T47D (cell line): ENCODE data around the gene PPM1D.
"Not testable (repeated sequence)": the region's sequence is repeated elsewhere in the genome, so short reads cannot be mapped to it uniquely, and the experiment has no call there.

Experiments
- DNase-seq, 2 experiments: peaks; one replicate each; pipeline versions ENCODE4 v3.0.0 to v3.0.0-alpha.2; 2011 to 2012; ENCODE audit warnings: low read depth in 1 of 2, low spot score in 1 of 2
- JUND ChIP-seq: IDR thresholded peaks from 2 replicates; pipeline ENCODE4 v1.6.1; 2012; ENCODE audit warnings: low read depth
- in situ Hi-C: cut with HindIII; loops from 2 replicates; pipeline ENCODE4 v1.10.0; 2016; ENCODE audit warnings: low sequenced_read_pairs, low pct_unique_long_range_greater_than_20kb

PPM1D gene

DNA sequence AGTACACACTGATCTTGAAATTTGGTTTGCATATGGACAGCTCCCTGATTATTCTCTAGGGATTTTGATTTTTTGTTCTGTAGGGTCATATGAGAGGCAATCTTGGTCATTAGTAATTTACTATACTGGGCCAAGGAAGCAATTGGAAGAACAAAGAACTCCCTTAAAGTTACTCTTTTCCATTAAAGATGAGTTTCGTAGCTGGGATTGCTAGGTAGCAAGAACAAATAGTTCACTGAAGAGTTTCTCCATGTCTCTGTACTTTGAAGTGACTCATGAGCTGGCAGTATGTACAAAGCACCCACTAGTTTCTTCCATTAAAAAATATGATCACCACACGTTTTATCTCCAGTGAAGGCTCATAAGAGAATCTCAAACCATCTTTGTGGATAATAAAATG is 71.5 kb downstream of the PPM1D start:
- DNase-seq = no peak
- in situ Hi-C loops = no loop called here
- TF ChIP-seq JUND = no peak

DNA sequence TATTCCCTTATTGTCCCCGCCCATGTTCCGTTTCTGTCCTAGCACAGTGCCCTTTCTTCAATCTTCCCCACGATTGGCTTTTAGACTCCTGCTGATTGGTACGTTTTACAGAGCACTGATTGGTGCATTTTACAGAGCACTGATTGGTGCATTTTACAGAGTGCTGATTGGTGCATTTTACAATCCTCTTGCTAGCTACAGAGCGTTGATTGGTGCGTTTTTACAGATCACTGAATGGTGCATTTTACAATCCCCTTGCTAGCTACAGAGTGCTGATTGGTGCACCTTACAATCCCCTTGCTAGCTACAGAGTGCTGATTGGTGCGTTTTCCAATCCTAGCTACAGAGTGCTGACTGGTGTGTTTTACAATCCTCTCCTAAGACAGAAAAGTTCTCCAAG is 74.6 kb downstream of the PPM1D start:
- DNase-seq, in situ Hi-C loops: not testable (repeated sequence)

DNA sequence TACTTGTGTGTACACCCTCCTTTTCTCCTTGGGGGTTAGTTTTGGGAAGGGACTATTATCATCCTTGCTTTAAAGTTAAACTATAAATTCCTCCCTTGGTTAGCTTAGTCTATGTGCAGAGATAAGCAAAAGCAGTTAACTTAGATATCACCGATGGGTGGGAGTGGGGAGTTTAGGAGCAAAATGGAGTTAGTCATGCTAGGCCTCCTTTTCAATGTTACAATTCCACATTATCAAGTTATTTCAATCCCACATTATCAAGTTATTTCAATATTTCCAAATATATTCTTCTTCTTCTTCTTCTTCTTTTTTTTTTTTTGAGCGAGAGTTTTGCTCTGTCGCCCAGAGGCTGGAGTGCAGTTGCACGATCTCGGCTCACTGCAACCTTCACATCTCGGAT is 76.0 kb downstream of the PPM1D start:
- no peak for TF ChIP-seq JUND
- in situ Hi-C loops = no loop called here
- no peak for DNase-seq

DNA sequence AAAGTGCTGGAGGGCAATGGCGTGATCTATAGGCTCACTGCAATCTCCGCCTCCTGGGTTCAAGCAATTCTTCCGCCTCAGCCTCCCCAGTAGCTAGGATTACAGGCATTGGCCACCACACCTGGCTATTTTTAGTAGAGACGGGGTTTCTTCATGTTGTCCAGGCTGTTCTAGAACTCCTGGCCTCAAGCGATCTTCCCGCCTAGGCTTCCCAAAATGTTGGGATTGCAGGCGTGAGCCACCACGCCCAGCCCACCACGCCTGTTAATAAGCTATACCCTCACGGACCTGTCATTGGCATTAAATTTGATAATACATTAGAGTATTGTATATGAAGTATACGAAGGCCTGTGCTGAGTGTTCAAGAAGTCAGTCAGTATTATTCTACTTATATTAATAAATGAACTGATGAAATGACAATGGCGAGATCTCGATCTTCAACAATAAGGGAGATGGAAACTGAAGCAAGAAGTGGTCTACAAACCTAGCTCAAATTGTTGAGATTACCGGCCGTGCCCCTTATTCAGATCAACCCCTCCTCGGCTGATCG is 76.8 kb downstream of the PPM1D start:
- in situ Hi-C loops = no loop called here
- no peak for TF ChIP-seq JUND
- DNase-seq = peak in 1 of 2 experiments; percentile 9

- in situ Hi-C loops = no loop called here
- DNase-seq = peak; percentile 100
- no peak for TF ChIP-seq JUND
Measured at GRCh38 chr17:60677308-60678117, 77.5 kb downstream of the PPM1D start, which contains the start of gene BCAS3. Gene BCAS3 (plus strand): TSS chr17:60677851.

DNA sequence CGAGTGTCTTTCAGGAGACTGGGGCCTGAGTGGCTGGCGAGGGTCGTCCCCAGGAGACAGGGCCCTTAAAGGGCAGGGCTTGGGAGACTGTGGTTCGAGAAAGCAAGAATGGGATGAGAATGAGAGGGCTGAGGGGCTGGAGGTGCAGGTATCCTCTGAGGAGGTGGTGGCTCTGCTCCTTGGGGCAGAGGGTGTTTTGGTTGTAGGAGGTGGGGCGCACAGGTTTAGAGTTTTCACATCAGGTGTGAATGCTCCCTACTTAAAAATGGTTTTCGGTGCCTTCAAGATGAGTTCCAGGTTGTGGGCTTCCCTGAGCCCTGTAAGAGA is 78.1 kb downstream of the PPM1D start:
- peak in 1 of 2 experiments; percentile 13 for DNase-seq
- in situ Hi-C loops = no loop called here
- TF ChIP-seq JUND = no peak

DNA sequence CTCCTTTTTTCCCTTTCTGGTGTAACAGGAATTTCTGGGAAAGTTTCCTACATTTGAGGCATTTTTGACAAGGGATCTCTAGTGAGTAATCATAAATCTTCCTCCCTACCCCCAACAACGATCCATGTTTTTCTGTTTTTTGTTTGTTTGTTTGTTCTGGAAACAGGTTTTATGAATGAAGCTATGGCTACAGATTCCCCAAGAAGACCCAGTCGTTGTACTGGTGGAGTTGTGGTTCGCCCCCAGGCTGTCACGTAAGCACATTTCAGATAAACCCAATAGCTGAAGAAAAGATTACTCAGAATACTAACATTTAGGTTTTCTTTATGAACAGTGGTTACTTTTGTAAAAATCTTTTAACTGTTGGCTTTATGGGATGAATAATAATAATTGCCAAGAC is 79.3 kb downstream of the PPM1D start:
- in situ Hi-C loops = no loop called here
- TF ChIP-seq JUND = no peak
- no peak for DNase-seq

- in situ Hi-C loops = no loop called here
- TF ChIP-seq JUND = no peak
Measured at GRCh38 chr17:60680754-60681153, 80.8 kb downstream of the PPM1D start.

DNA sequence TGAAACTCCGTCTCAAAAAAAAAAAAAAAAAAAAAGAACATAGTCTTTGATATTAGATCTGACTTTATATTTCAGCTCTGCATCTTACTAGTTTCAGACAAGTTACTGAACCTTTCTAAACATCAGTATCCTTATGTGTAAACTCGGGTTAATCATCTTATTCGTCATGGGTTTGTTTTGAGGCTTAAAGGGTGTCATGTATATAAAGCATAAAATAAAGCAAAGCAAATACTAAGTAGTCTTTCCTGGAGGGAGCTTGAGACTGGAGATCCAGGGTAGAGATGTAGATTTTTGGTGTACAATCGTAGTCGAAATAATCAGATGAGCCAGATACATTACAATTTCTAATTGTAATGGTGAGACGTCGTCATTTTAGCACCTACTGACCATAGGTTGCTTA is 85.4 kb downstream of the PPM1D start:
- in situ Hi-C loops = no loop called here
- TF ChIP-seq JUND = no peak
- DNase-seq = no peak

More at GRCh38 chr17:60680754-60681153, 80.8 kb downstream of the PPM1D start:
- DNase-seq = no peak

DNA sequence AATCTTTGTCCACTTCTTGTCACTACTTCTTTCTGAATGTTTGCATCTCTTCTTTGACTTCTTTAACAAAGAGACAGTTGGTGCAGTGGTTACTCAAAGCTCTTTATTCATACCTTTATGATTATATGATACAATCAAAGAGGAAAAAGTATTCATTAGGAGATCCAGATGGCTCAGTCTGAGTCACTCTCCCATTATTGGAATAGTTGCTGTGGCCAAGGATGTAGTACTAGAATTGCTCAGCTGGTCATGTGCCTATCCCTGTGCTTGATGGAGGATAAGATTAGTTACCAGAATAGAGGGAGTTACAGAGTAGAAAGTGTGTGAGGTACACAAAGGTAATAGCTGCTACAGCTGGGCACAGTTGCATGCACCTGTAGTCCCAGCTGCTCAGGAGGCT is 96.0 kb downstream of the PPM1D start:
- TF ChIP-seq JUND = no peak
- in situ Hi-C loops = no loop called here
- no peak for DNase-seq

DNA sequence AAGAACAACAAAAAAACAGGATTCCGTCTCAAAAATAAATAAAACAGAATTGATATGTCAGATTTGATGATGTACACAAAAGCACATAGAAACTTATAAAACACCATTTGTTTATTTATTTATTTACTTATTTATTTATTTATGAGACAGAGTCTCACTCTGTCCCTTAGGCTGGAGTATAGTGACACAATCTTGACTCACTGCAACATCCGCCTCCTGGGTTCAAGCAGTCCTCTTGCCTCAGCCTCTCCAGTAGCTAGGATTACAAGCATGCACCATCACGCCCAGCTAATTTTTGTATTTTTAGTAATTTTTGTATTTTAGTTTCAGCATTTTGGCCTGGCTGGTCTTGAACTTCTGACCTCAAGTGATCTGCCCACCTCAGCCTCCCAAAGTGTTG is 99.1 kb downstream of the PPM1D start:
- DNase-seq = no peak
- in situ Hi-C loops = no loop called here
- no peak for TF ChIP-seq JUND

- TF ChIP-seq JUND = no peak
- in situ Hi-C loops = no loop called here
- no peak for DNase-seq
Measured at GRCh38 chr17:60704170-60704569, 104.2 kb downstream of the PPM1D start.

DNA sequence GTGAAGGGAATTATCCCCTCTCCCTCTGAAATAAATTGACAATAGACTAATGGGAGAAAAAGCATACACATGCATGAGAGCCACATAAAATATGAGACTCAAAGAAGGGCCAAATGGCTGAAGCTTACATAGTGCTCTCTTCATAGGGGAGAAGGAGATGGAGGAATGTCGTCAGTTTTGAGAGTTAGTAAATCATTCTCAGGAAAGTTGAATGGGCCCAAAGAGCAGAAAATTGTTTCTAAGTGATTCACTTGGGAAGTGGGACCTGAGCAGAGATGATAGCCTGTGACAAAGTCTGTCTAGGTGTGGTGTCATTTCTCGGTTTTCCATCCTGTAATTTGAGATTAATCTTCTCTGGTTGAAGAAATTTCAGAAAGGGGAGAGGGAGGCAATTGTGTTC is 112.7 kb downstream of the PPM1D start:
- DNase-seq = no peak
- no peak for TF ChIP-seq JUND
- in situ Hi-C loops = no loop called here

GRCh38 chr17:60713608-60714007 is 113.6 kb downstream of the PPM1D start:
- in situ Hi-C loops = no loop called here
- no peak for DNase-seq
- no peak for TF ChIP-seq JUND
